Mesodermal cell (in vitro differentiated cells): ENCODE measurements around the gene WDR43. TPM values are rescaled to one million over a fixed set of nuclear protein-coding genes. Genes with fewer than 3 reads are reported as not detected.

ENCODE experiments used
- H3K27ac ChIP-seq: 2 replicates; pipeline ENCODE4 v1.7.0; 2013; ENCODE audit warnings: mild to moderate bottlenecking, low read depth, low read length, moderate library complexity; ENCODE audit not compliant: severe bottlenecking
- H3K36me3 ChIP-seq: 2 replicates; pipeline ENCODE4 v1.7.1; 2013; ENCODE audit warnings: mild to moderate bottlenecking, low read length, moderate library complexity; ENCODE audit not compliant: control insufficient read depth, insufficient read depth
- H3K4me1 ChIP-seq: one replicate; pipeline ENCODE4 v1.7.1; 2013; ENCODE audit warnings: mild to moderate bottlenecking, low read length; ENCODE audit not compliant: insufficient read depth, control insufficient read depth, poor library complexity, severe bottlenecking
- H3K4me3 ChIP-seq: 2 replicates; pipeline ENCODE4 v1.7.0; 2013; ENCODE audit warnings: low read length, control low read depth, mild to moderate bottlenecking; ENCODE audit not compliant: insufficient read depth, poor library complexity, severe bottlenecking; ENCODE audit errors: extremely low read depth
- H3K9me3 ChIP-seq: 2 replicates; pipeline ENCODE4 v1.7.1; 2013; ENCODE audit warnings: mild to moderate bottlenecking, low read length, moderate library complexity; ENCODE audit not compliant: control insufficient read depth
- WGBS, 2 experiments: methylation state at CpG; one replicate each; pipeline ENCODE4 v1.1.5; 2013; ENCODE audit warnings: missing lambda C conversion rate in 2 of 2; ENCODE audit not compliant: insufficient coverage in 2 of 2; 5-methylcytosine and 5-hydroxymethylcytosine counted together
- polyA plus RNA-seq, 2 experiments: library from polyadenylated mRNA; stranded (reverse); fragments of 50-300 nt; gene quantifications; one replicate each; pipeline ENCODE4 v1.2.3, GENCODE V29; 2013

WDR43 gene, protein sequence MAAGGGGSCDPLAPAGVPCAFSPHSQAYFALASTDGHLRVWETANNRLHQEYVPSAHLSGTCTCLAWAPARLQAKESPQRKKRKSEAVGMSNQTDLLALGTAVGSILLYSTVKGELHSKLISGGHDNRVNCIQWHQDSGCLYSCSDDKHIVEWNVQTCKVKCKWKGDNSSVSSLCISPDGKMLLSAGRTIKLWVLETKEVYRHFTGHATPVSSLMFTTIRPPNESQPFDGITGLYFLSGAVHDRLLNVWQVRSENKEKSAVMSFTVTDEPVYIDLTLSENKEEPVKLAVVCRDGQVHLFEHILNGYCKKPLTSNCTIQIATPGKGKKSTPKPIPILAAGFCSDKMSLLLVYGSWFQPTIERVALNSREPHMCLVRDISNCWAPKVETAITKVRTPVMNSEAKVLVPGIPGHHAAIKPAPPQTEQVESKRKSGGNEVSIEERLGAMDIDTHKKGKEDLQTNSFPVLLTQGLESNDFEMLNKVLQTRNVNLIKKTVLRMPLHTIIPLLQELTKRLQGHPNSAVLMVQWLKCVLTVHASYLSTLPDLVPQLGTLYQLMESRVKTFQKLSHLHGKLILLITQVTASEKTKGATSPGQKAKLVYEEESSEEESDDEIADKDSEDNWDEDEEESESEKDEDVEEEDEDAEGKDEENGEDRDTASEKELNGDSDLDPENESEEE
- polyA plus RNA-seq (2013, experiment 1 of 2), result 28.1 TPM
- polyA plus RNA-seq (2013, experiment 2 of 2), result 29.2 TPM

DNA sequence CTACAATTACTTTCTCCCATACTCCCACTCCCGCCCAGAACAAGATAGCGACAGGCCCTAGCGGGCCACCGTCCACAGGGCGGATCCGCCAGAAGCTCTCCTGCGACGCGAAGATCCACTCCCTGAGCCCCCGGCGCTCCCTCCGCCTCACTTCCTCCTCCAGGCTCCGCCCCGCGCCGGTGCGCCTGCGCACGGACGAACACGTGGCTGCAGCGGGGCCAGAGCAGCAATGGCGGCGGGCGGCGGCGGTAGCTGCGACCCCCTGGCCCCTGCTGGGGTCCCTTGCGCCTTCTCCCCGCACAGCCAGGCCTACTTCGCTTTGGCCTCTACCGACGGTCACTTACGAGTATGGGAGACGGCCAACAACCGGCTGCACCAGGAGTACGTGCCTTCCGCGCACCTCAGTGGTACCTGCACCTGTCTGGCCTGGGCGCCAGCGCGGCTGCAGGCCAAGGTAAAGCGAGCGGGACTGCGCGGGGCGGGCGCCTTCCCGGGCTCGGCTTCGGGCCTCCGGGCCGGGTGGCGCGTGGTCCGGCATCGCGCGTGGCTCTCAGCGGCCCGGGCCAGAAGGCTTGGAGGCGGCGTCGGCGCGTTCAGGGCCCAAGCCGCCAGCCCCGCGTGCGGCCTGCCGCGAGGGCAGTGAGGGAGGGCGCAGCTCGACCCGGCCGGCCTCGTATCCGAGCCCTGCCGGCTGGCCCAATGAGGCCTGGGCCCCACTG is at the start of gene WDR43:
TSS of gene WDR43 (plus strand) at position 198 of the 719 bp plus-strand sequence. CDS start at position 230, 32 bp downstream.
- peak within 1 kb of the TSS; percentile 99 for H3K4me3 ChIP-seq
- peaks cover 6% of the 10 kb centered on the region for H3K36me3 ChIP-seq
- WGBS, 2 experiments, result 0 to 1% methylated on average over 47 to 72 of the region's 79 CpGs

DNA sequence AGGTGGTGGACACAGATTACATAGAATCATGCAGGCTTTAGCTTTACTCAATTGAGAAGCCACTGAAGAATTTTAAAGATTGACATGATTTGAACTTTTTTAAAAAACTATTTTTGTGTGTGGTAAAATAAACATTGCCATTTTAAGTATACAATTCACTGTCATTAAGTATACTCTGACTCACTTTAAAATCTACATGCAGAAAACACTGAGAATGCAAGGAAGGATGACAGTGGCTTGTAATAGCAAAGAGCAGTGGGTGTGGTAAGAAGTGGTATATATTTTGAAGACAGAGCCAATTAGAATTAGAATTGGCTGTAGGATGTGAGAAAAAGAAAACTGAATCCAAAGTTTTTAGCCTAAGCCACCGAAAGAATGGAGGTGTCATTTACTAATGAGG is 39.3 kb upstream of the WDR43 start:
- Histone ChIP-seq H3K27ac (no peak overlapping the region), H3K4me1 (no peaks in the 10 kb centered on the region), H3K4me3 (no peak overlapping the region), H3K9me3 (no peaks in the 10 kb centered on the region), H3K36me3 (peaks cover 31% of the 10 kb centered on the region)
- WGBS, 2 experiments, result 100% methylated on average over 1 of the region's 1 CpG

More for the DNA sequence above, at the start of gene WDR43:
- Histone ChIP-seq H3K27ac (peak within 1 kb of the TSS; percentile 91), H3K4me1 (peaks cover 5% of the 10 kb centered on the region), H3K9me3 (no peaks in the 10 kb centered on the region)

DNA sequence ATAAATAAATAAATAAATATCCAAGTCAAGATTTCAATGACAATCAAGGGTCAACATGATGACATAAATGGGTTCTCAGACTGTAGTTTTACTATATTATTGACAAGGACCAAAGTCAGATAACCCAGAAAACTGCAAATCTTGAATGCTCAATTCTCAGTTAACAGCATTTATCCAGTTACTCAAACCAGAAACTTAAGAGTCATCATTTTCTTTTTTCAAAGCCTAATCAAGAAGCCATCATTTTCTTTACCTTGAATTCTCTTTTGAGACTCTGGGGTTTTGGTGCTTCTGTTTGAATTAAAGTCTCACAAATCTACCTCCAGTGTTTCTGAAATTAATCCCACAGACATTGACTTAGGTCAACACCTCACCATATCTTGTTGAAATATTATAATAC is 38.5 kb upstream of the WDR43 start:
- Histone ChIP-seq H3K9me3 (no peaks in the 10 kb centered on the region), H3K36me3 (peaks cover 39% of the 10 kb centered on the region), H3K4me3 (no peak overlapping the region), H3K27ac (no peak overlapping the region), H3K4me1 (no peaks in the 10 kb centered on the region)

DNA sequence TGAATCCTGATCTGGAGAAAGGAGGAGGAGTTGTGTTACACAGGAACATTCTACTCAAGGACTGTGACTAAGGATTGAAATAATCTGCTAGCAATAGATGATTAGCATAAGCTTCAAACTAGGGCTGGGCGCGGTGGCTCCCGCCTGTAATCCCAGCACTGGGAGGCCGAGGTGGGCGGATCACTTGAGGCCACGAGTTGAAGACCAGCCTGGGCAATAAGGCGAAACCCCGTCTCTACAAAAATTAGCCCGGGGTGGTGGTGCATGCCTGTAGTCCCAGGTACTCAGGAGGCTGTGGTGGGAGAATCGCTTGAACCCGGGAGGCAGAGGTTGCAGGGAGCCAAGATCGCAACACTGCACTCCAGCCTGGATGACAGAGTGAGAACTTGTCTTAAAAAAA is 25.9 kb upstream of the WDR43 start:
- WGBS, 2 experiments, result 78 to 80% methylated on average over 12 of the region's 12 CpGs
- Histone ChIP-seq H3K9me3 (no peaks in the 10 kb centered on the region), H3K27ac (no peak overlapping the region), H3K36me3 (peaks cover 8% of the 10 kb centered on the region), H3K4me1 (peaks cover 3% of the 10 kb centered on the region), H3K4me3 (peak overlapping the region; percentile 95)

DNA sequence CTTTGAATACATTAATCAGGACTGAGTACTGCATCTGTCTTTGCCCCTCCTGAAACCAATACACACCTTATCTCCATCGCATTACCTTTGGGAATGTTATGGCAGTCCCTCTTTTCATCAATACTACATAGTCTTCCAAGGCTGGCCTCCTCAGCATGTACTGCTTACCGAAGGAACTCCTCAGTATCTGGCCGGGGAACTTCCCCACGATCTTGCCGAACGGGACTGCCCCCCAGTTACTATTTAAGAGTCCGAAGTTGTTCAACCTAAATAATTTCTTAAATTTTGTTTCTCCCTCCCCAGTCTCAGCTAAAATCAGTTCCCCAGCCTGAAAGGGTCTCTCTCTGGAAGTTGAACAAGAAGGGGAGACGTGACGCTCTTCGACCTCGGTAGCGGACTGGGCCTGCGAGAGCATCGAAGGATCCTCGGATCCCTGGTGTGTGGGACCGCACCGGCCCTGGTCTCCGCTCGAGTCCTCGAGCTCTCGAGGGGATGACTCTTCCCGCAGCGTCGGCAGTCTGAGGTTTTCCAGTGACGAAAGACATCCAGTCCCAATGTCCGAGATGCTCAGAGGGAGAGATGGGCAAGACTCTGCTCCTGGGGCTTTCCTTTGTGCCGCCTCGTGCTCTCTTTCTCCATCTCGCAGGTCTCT is 24.8 kb upstream of the WDR43 start:
- no peaks in the 10 kb centered on the region for H3K9me3 ChIP-seq
- WGBS, 2 experiments, result 0% methylated on average over 24 to 28 of the region's 29 CpGs
- H3K4me1 ChIP-seq, result peaks cover 3% of the 10 kb centered on the region
- peak overlapping the region; percentile 78 for H3K27ac ChIP-seq
- H3K36me3 ChIP-seq, result peaks cover 6% of the 10 kb centered on the region
- peak overlapping the region; percentile 95 for H3K4me3 ChIP-seq

DNA sequence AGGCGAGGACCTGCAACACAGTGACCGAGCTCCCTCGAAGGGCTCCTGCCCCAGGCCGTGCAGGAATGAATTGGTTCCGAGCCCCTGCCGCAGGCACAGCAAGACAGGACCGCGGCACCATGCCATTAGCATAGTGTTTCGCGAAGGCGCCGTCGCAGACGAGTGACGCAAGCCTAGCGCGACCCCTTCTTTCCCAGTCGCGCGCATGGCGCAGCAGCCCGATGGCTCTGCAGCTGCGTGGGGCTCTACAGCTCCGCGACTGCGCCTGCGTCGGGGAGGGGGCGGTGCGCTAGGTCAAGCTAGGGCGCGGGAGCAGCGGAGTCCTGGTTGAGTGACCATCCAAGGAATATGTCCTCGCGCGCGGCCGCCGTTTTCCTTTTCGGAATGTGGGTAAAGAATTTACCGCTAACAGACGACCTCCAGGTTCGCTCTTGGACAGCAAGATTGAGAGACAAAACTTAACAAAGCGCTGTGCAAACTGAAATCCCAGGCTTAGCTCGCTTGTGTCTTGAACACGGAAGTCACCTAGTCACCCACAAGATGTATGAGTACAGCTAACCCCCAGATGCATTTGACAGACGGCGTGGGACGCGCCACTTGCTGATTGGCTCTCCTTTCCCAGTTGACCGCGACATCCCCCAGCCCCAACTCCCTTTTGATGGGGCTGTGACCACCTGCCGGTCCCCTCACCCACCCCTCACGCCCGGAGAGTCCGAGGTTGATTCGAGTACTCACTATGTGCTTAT is 24.1 kb upstream of the WDR43 start, which contains the start of gene TRMT61B:
TSS of gene TRMT61B (minus strand) at position 164 of the 746 bp plus-strand sequence. CDS start at position 132, 32 bp downstream.
- Histone ChIP-seq H3K4me1 (peaks cover 3% of the 10 kb centered on the region), H3K9me3 (no peaks in the 10 kb centered on the region), H3K4me3 (peak within 1 kb of the TSS; percentile 95), H3K27ac (peak within 1 kb of the TSS; percentile 78), H3K36me3 (peaks cover 6% of the 10 kb centered on the region)
- 1% methylated on average over 46 to 47 of the region's 57 CpGs for WGBS, 2 experiments

DNA sequence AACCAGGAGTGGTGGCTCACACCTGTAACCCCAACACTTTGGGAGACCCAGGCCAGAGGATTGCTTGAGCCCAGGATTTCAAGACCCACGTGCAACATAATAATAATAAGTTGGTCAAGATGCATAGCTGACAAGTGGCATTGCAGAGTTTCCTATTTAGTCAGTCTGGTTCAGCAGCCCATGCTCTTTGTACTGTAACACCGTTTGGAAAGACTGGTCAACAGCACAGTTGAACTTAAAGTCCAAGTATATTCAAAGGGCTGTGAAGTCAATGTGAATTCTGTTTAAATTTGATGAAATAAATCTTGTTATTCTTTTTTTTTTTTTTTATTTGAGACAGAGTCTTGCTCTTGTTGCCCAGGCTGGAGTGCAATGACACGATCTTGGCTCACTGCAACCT is 22.8 kb upstream of the WDR43 start:
- 74 to 100% methylated on average over 1 to 3 of the region's 3 CpGs for WGBS, 2 experiments
- H3K9me3 ChIP-seq, result no peaks in the 10 kb centered on the region
- peaks cover 3% of the 10 kb centered on the region for H3K4me1 ChIP-seq
- H3K27ac ChIP-seq, result no peak overlapping the region
- peaks cover 6% of the 10 kb centered on the region for H3K36me3 ChIP-seq
- H3K4me3 ChIP-seq, result no peak overlapping the region

DNA sequence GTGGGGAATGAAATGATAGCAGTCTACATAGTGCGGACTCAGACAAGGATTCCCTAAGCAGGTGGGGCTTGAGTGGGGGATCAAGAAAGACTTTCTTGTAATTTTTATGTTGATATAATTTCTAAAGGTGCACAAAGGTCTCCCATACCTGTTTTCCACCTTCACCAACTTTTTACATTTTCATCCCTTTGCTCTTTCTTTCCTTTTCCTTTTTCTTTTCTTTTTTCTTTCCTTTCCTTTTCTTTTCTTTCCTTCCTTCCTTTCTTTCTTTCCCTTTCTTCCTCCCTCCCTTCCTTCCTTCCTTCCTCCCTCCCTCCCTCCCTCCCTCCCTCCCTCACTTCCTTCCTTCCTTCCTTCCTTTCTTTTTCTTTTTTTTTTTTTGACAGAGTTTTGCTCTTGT is 14.3 kb upstream of the WDR43 start:
- Histone ChIP-seq H3K27ac (no peak overlapping the region), H3K4me3 (no peak overlapping the region), H3K9me3 (no peaks in the 10 kb centered on the region), H3K4me1 (no peaks in the 10 kb centered on the region), H3K36me3 (no peaks in the 10 kb centered on the region)
- WGBS, 2 experiments, result 100% methylated on average over 1 of the region's 1 CpG; no CpG with 5 or more reads in 1 of the 2 experiments

DNA sequence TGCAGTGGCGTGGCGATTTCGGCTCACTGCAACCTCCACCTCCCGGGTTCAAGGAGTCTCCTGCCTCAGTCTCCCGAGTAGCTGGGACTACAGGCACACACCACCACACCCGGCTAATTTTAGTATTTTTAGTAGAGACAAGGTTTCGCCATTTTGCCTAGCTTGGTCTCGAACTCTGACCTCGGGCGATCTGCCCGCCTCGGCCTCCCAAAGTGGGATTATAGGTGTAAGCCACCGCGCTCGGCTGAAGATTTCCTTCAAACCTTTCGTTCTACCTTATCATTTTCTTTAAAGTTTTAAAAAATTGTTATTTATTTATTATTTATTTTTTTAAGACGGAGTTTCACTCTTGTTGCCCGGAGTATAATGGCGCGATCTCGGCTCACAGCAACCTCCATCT is 979 bp upstream of the WDR43 start:
- WGBS, 2 experiments, result 91 to 98% methylated on average over 10 to 11 of the region's 21 CpGs
- Histone ChIP-seq H3K36me3 (peaks cover 3% of the 10 kb centered on the region), H3K4me1 (peaks cover 5% of the 10 kb centered on the region), H3K9me3 (no peaks in the 10 kb centered on the region), H3K27ac (no peak overlapping the region), H3K4me3 (no peak overlapping the region)
